Measurements from ENCODE around the gene TRPM5.

TRPM5 gene

GRCh38 chr11:2415601-2416380, 28.5 kb downstream of the TRPM5 start:
- Mint-ChIP-seq H3K36me3 (ENCODE audit: low read depth) (no peaks in the 10 kb centered on the region), H3K4me3 (no peak overlapping the region), H3K9me3 (no peaks in the 10 kb centered on the region), H3K27me3 (ENCODE audit: low read depth) (no peaks in the 10 kb centered on the region), H3K27ac (peak overlapping the region in 1 of 3 experiments; percentile 75), H3K4me1 (no peaks in the 10 kb centered on the region)
- no peak for TF ChIP-seq CTCF (IDR thresholded peaks at IDR 0.05; ENCODE audit: unreplicated experiment in 3 of 3)

GRCh38 chr11:2415171-2415570, 29.1 kb downstream of the TRPM5 start:
- Mint-ChIP-seq H3K4me1 (no peaks in the 10 kb centered on the region), H3K4me3 (no peak overlapping the region), H3K9me3 (no peaks in the 10 kb centered on the region), H3K27ac (peak overlapping the region in 1 of 3 experiments; percentile 51), H3K27me3 (ENCODE audit: low read depth) (no peaks in the 10 kb centered on the region), H3K36me3 (ENCODE audit: low read depth) (no peaks in the 10 kb centered on the region)
- no peak for TF ChIP-seq CTCF (IDR thresholded peaks at IDR 0.05; ENCODE audit: unreplicated experiment in 3 of 3)

- H3K36me3 Mint-ChIP-seq (ENCODE audit: low read depth) = no peaks in the 10 kb centered on the region
- no peak for TF ChIP-seq CTCF (IDR thresholded peaks at IDR 0.05; ENCODE audit: unreplicated experiment in 3 of 3)
- H3K4me3 Mint-ChIP-seq = no peak overlapping the region
Measured at GRCh38 chr11:2414616-2415015, 29.7 kb downstream of the TRPM5 start.

GRCh38 chr11:2413742-2414579, 30.4 kb downstream of the TRPM5 start:
- H3K9me3 Mint-ChIP-seq = no peaks in the 10 kb centered on the region
- no peak for TF ChIP-seq CTCF (IDR thresholded peaks at IDR 0.05; ENCODE audit: unreplicated experiment in 3 of 3)
- H3K4me3 Mint-ChIP-seq = no peak overlapping the region
- no peak overlapping the region for H3K27ac Mint-ChIP-seq
- H3K36me3 Mint-ChIP-seq (ENCODE audit: low read depth) = no peaks in the 10 kb centered on the region
- H3K4me1 Mint-ChIP-seq = peaks cover 6% of the 10 kb centered on the region
- H3K27me3 Mint-ChIP-seq (ENCODE audit: low read depth) = no peaks in the 10 kb centered on the region

More at GRCh38 chr11:2414616-2415015, 29.7 kb downstream of the TRPM5 start:
- Mint-ChIP-seq H3K27ac (no peak overlapping the region), H3K9me3 (no peaks in the 10 kb centered on the region), H3K4me1 (no peaks in the 10 kb centered on the region), H3K27me3 (ENCODE audit: low read depth) (no peaks in the 10 kb centered on the region)

- no peaks in the 10 kb centered on the region for H3K27me3 Mint-ChIP-seq (ENCODE audit: low read depth)
- no peaks in the 10 kb centered on the region for H3K9me3 Mint-ChIP-seq
- peak overlapping the region; percentile 50 to 99 (median 84) for H3K27ac Mint-ChIP-seq
- no peak overlapping the region for H3K4me3 Mint-ChIP-seq
- no peaks in the 10 kb centered on the region for H3K36me3 Mint-ChIP-seq (ENCODE audit: low read depth)
- H3K4me1 Mint-ChIP-seq = peaks cover 15% of the 10 kb centered on the region
- no peak for TF ChIP-seq CTCF (IDR thresholded peaks at IDR 0.05; ENCODE audit: unreplicated experiment in 3 of 3)
Measured at GRCh38 chr11:2412323-2412722, 32.0 kb downstream of the TRPM5 start.
